GM23338 (cell line): ENCODE measurements around the gene SYT14. TPM values are rescaled to one million over a fixed set of nuclear protein-coding genes. Genes with fewer than 3 reads are reported as not detected.

Experiments used
- ATAC-seq: fragments of 200-7000 bp; cut with Tn5 transposase; 3 replicates; pipeline ENCODE4 v1.9.1; 2020
- DNase-seq: peaks from one replicate; pipeline ENCODE4 v3.0.0-alpha.2; 2015; ENCODE audit warnings: low spot score
- H2AFZ ChIP-seq: fragments of 200-600 bp; sonication (generic); 2 replicates; pipeline ENCODE4 v1.8.0; 2016; ENCODE audit warnings: antibody characterized with exemption, mild to moderate bottlenecking, moderate library complexity
- H3F3A ChIP-seq: fragments of 200-600 bp; sonication (generic); replicated peaks from 2 replicates; pipeline ENCODE4 v1.8.0; 2017; ENCODE audit warnings: antibody characterized with exemption, mixed run types, low read depth
- H3K27ac ChIP-seq: fragments of 200-600 bp; sonication (generic); 2 replicates; pipeline ENCODE4 v1.6.1; 2016; ENCODE audit warnings: low read depth
- H3K27me3 ChIP-seq: fragments of 200-600 bp; sonication (generic); 2 replicates; pipeline ENCODE4 v1.8.0; 2016; ENCODE audit warnings: mild to moderate bottlenecking, mixed run types, moderate library complexity; ENCODE audit not compliant: insufficient read depth
- H3K36me3 ChIP-seq: fragments of 200-600 bp; sonication (generic); 2 replicates; pipeline ENCODE4 v1.8.0; 2016; ENCODE audit warnings: mild to moderate bottlenecking; ENCODE audit not compliant: insufficient read depth
- H3K4me1 ChIP-seq: fragments of 200-600 bp; sonication (generic); 2 replicates; pipeline ENCODE4 v1.8.0; 2016; ENCODE audit warnings: mild to moderate bottlenecking, moderate library complexity; ENCODE audit not compliant: insufficient read depth
- H3K4me2 ChIP-seq: fragments of 200-600 bp; sonication (generic); 2 replicates; pipeline ENCODE4 v1.7.1; 2017; ENCODE audit warnings: mixed run types
- H3K4me3 ChIP-seq: fragments of 200-600 bp; sonication (generic); 2 replicates; pipeline ENCODE4 v1.6.1; 2016; ENCODE audit warnings: mixed run types
- H3K79me2 ChIP-seq: fragments of 200-600 bp; sonication (generic); replicated peaks from 2 replicates; pipeline ENCODE4 v1.8.0; 2017; ENCODE audit warnings: mild to moderate bottlenecking; ENCODE audit not compliant: insufficient read depth
- H3K9me2 ChIP-seq: fragments of 200-600 bp; sonication (generic); 2 replicates; pipeline ENCODE4 v1.8.0; 2017; ENCODE audit not compliant: insufficient read depth
- H4K20me1 ChIP-seq: fragments of 200-600 bp; sonication (generic); replicated peaks from 2 replicates; pipeline ENCODE4 v1.8.0; 2017; ENCODE audit warnings: mild to moderate bottlenecking; ENCODE audit not compliant: insufficient read depth
- H3K27ac Mint-ChIP-seq: 2 replicates; pipeline ENCODE4 v1.8.0; 2020; ENCODE audit warnings: inconsistent platforms, mild to moderate bottlenecking, moderate library complexity, mixed read lengths
- H3K27me3 Mint-ChIP-seq: 3 replicates; pipeline ENCODE4 v1.8.0; 2022; ENCODE audit warnings: low read depth, mild to moderate bottlenecking, moderate library complexity, mixed read lengths, inconsistent platforms; ENCODE audit not compliant: insufficient read depth, poor library complexity
- H3K36me3 Mint-ChIP-seq: 3 replicates; pipeline ENCODE4 v1.8.0; 2021; ENCODE audit warnings: low read depth, mild to moderate bottlenecking, inconsistent platforms, moderate library complexity, mixed read lengths
- H3K4me1 Mint-ChIP-seq: 3 replicates; pipeline ENCODE4 v1.8.0; 2020; ENCODE audit warnings: mild to moderate bottlenecking, inconsistent platforms, mixed read lengths
- H3K4me3 Mint-ChIP-seq: 3 replicates; pipeline ENCODE4 v1.8.0; 2021; ENCODE audit warnings: moderate library complexity, mild to moderate bottlenecking, inconsistent platforms, mixed read lengths
- H3K9me3 Mint-ChIP-seq: 3 replicates; pipeline ENCODE4 v1.8.0; 2020; ENCODE audit warnings: moderate library complexity, mild to moderate bottlenecking, inconsistent platforms, mixed read lengths
- EZH2 ChIP-seq: fragments of 200-600 bp; sonication (generic); IDR thresholded peaks from one replicate; pipeline ENCODE4 v1.8.0; 2017; ENCODE audit warnings: antibody characterized with exemption, mild to moderate bottlenecking, low read depth; ENCODE audit not compliant: unreplicated experiment
- EZH2phosphoT487 ChIP-seq: fragments of 200-600 bp; sonication (generic); IDR thresholded peaks from one replicate; pipeline ENCODE4 v1.8.1; 2018; ENCODE audit warnings: antibody characterized with exemption; ENCODE audit not compliant: unreplicated experiment
- JUNB ChIP-seq: IDR thresholded peaks from one replicate; pipeline ENCODE4 v1.6.1; 2016; ENCODE audit warnings: antibody characterized with exemption; ENCODE audit not compliant: unreplicated experiment
- ZNF331 ChIP-seq: fragments of 250-450 bp; sonication (Bioruptor Pico); IDR thresholded peaks from 2 replicates; pipeline ENCODE4 v1.5.0; 2020; ENCODE audit warnings: low read depth, mild to moderate bottlenecking, moderate library complexity
- polyA plus RNA-seq: library from polyadenylated mRNA; unstranded; fragments of >200 nt; fragmentation: Nextera tagmentation; extraction: Ambion mirVana; gene quantifications from 2 replicates; pipeline ENCODE4 v1.2.1, GENCODE V29; 2016
- total RNA-seq: library from RNA; depleted of rRNA; stranded (reverse); fragments of >200 nt; shearing (Covaris generic); gene quantifications from 2 replicates; pipeline ENCODE4 v1.2.3, GENCODE V29; 2014
- TF ChIP-seq, protein P1 (sequence below): fragments of 250-450 bp; sonication (Bioruptor Pico); IDR thresholded peaks from 2 replicates; pipeline ENCODE4 v1.5.0; 2020; ENCODE audit warnings: mild to moderate bottlenecking, moderate library complexity

The SYT14 gene
- total and polyA plus RNA-seq, 2 experiments from 2014 or later, result 5.2 to 22.4 TPM

DNA sequence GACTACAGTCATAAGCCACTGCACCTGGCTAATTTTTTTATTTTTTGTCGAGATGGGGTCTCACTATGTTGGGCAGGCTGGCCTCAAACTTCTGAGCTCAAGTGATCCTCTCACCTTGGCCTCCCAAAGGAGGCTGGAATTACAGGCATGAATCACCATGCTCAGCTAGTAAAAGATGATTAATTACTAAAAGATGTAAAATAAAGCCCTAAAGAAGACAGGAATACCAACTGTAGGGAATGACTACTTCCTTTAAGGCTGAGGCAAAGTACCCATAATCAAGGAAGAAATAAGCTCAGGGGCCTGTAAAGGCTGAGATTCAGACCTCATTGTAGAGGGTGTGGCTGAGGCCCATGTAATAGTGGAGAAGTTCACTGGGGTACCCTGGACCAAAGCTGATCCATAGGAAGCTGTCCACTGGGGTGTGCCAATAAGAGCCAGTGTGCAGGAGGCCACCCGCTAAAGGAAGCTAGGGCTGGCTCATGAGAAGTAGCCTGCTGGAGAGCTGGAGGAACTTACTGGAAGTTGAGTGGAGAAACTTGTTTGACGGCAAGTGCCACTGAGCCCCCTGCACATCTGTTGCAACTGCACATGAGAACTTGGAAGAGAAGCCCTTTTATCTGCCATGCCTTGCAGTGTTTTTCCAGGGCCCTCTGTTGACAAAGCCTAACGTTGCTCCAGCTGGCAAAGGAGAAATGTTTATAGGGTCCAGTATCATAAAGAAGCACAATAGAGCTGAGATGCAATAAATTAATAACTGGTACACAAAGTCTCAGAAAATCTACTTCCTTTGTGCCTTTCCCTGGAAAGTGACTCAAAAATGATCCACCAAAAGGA is 276.8 kb downstream of the SYT14 start (continued):
- TF ChIP-seq, protein P1, sequence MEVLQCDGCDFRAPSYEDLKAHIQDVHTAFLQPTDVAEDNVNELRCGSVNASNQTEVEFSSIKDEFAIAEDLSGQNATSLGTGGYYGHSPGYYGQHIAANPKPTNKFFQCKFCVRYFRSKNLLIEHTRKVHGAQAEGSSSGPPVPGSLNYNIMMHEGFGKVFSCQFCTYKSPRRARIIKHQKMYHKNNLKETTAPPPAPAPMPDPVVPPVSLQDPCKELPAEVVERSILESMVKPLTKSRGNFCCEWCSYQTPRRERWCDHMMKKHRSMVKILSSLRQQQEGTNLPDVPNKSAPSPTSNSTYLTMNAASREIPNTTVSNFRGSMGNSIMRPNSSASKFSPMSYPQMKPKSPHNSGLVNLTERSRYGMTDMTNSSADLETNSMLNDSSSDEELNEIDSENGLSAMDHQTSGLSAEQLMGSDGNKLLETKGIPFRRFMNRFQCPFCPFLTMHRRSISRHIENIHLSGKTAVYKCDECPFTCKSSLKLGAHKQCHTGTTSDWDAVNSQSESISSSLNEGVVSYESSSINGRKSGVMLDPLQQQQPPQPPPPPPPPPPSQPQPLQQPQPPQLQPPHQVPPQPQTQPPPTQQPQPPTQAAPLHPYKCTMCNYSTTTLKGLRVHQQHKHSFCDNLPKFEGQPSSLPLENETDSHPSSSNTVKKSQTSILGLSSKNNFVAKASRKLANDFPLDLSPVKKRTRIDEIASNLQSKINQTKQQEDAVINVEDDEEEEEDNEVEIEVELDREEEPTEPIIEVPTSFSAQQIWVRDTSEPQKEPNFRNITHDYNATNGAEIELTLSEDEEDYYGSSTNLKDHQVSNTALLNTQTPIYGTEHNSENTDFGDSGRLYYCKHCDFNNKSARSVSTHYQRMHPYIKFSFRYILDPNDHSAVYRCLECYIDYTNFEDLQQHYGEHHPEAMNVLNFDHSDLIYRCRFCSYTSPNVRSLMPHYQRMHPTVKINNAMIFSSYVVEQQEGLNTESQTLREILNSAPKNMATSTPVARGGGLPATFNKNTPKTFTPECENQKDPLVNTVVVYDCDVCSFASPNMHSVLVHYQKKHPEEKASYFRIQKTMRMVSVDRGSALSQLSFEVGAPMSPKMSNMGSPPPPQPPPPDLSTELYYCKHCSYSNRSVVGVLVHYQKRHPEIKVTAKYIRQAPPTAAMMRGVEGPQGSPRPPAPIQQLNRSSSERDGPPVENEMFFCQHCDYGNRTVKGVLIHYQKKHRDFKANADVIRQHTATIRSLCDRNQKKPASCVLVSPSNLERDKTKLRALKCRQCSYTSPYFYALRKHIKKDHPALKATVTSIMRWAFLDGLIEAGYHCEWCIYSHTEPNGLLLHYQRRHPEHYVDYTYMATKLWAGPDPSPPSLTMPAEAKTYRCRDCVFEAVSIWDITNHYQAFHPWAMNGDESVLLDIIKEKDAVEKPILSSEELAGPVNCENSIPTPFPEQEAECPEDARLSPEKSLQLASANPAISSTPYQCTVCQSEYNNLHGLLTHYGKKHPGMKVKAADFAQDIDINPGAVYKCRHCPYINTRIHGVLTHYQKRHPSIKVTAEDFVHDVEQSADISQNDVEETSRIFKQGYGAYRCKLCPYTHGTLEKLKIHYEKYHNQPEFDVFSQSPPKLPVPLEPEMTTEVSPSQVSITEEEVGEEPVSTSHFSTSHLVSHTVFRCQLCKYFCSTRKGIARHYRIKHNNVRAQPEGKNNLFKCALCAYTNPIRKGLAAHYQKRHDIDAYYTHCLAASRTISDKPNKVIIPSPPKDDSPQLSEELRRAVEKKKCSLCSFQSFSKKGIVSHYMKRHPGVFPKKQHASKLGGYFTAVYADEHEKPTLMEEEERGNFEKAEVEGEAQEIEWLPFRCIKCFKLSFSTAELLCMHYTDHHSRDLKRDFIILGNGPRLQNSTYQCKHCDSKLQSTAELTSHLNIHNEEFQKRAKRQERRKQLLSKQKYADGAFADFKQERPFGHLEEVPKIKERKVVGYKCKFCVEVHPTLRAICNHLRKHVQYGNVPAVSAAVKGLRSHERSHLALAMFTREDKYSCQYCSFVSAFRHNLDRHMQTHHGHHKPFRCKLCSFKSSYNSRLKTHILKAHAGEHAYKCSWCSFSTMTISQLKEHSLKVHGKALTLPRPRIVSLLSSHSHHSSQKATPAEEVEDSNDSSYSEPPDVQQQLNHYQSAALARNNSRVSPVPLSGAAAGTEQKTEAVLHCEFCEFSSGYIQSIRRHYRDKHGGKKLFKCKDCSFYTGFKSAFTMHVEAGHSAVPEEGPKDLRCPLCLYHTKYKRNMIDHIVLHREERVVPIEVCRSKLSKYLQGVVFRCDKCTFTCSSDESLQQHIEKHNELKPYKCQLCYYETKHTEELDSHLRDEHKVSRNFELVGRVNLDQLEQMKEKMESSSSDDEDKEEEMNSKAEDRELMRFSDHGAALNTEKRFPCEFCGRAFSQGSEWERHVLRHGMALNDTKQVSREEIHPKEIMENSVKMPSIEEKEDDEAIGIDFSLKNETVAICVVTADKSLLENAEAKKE, result no peak

DNA sequence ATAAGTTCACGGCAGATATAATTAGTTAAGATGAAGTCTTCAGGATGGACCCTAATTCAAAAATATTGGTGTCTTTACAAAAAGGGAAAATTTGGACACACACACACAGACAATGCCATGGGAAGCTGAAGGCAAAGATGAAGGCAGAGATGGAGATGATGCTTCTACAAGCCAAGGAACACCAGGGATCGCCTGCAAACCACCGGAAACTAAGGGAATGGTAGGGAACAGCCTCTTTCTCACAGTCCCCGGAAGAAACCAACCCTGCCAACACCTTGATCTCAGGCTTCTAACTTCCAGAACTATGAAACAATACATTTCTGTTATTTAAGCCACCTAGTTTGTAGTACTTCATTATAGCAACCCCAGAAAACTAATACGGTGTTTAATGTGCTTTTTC is 279.5 kb downstream of the SYT14 start:
- Histone ChIP-seq H3K27me3 (no peaks in the 10 kb centered on the region), H3K4me3 (no peak overlapping the region), H3K4me2 (no peak overlapping the region), H2AFZ (no peak overlapping the region), H3K9me2 (no peaks in the 10 kb centered on the region), H3K4me1 (peaks cover 9% of the 10 kb centered on the region), H3F3A (no peaks in the 10 kb centered on the region), H3K27ac (no peak overlapping the region), H4K20me1 (no peaks in the 10 kb centered on the region), H3K79me2 (no peaks in the 10 kb centered on the region), H3K36me3 (no peaks in the 10 kb centered on the region)
- TF ChIP-seq EZH2 (no peak), JUNB (peak; percentile 77)
- Mint-ChIP-seq H3K4me1 (peaks cover 12% of the 10 kb centered on the region), H3K27ac (no peak overlapping the region), H3K4me3 (no peak overlapping the region), H3K27me3 (no peaks in the 10 kb centered on the region), H3K9me3 (no peaks in the 10 kb centered on the region), H3K36me3 (no peaks in the 10 kb centered on the region)
- ATAC-seq, result no peak
- DNase-seq, result no peak

DNA sequence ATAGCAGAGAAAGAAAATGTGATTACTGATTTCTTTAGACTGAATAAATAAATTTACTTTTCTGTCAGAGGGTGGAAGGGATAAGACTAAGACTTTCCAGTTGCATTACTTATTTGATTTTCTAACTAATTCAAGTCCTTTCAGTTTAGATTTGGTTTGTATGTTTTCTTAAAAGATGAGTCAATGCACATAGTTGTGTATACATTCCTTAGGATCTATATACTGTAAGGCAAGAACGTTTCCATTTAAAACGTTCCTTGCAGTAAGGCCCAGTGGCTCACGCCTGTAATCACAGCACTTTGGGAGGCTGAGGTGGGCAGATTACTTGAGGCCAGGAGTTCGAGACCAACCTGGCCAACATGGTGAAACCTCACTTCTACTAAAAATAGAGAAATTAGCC is 280.0 kb downstream of the SYT14 start:
- H3K4me1 Mint-ChIP-seq, result peaks cover 18% of the 10 kb centered on the region
- DNase-seq, result no peak
- H3K4me3 Mint-ChIP-seq, result no peak overlapping the region
- Histone ChIP-seq H4K20me1 (no peaks in the 10 kb centered on the region), H3K4me3 (no peak overlapping the region), H3K27me3 (no peaks in the 10 kb centered on the region), H3K4me1 (peaks cover 8% of the 10 kb centered on the region), H3K4me2 (no peak overlapping the region), H3K27ac (no peak overlapping the region), H3K36me3 (no peaks in the 10 kb centered on the region), H3K9me2 (no peaks in the 10 kb centered on the region), H3K79me2 (no peaks in the 10 kb centered on the region), H2AFZ (no peak overlapping the region), H3F3A (no peaks in the 10 kb centered on the region)
- no peaks in the 10 kb centered on the region for H3K27me3 Mint-ChIP-seq
- H3K36me3 Mint-ChIP-seq, result no peaks in the 10 kb centered on the region
- no peak for ATAC-seq
- no peak overlapping the region for H3K27ac Mint-ChIP-seq
- H3K9me3 Mint-ChIP-seq, result no peaks in the 10 kb centered on the region
- TF ChIP-seq EZH2 (no peak), ZNF331 (CRISPR knock-in tag) (no peak), EZH2phosphoT487 (no peak)
